K562 (cell line): Measurements from ENCODE around the gene KANK2. TPM values are rescaled to one million over a fixed set of nuclear protein-coding genes. Genes with fewer than 3 reads are reported as not detected.
A peak's percentile ranks its signal among the peaks of the same experiment; 100 is the strongest.

ENCODE experiments used
- ATAC-seq: fragments of 200-7000 bp; cut with Tn5 transposase; 3 replicates; pipeline ENCODE4 v1.9.1; 2020; ENCODE audit warnings: moderate library complexity
- BruUV-seq: library from RNA; stranded (reverse); fragments of 400-500 nt; replicated peaks from 2 replicates; lab custom pipeline; 2021; lab: Mats Ljungman, UMichigan
- CTCF ChIA-PET: fragments of 300-600 bp; formaldehyde crosslinking; extraction: SDS; loops from one replicate; lab custom pipeline; 2021; ENCODE audit warnings: low intra/inter-chr PET ratio; lab: Yijun Ruan, JAX
- POLR2A ChIA-PET: fragments of 300-600, 350-650 bp; sonication (Branson Sonifier 250); formaldehyde crosslinking; extraction: SDS; loops from one replicate; lab custom pipeline; 2021; ENCODE audit warnings: antibody characterized with exemption, inconsistent platforms; lab: Yijun Ruan, JAX
- DNase-seq, 4 experiments: peaks; one replicate each; pipeline versions ENCODE4 v3.0.0 to v3.0.0-alpha.2; 2011 to 2018; ENCODE audit warnings: low spot score in 3 of 4, mixed read lengths in 3 of 4; ENCODE audit errors: extremely low read depth in 1 of 4
- FAIRE-seq: peaks from 2 replicates; lab custom pipeline; 2011; peaks lifted over from hg19 to GRCh38; lab: Jason Lieb, UNC
- H2AFZ ChIP-seq: 2 replicates; pipeline ENCODE4 v1.6.0; 2011; ENCODE audit warnings: low read depth, low read length, control low read depth, inconsistent platforms
- H3K27ac ChIP-seq: fragments of 200-600 bp; 3 replicates; pipeline ENCODE4 v1.8.0; 2011; ENCODE audit warnings: low read depth, mild to moderate bottlenecking, control low read depth, inconsistent platforms, low read length, moderate library complexity, mixed read lengths; ENCODE audit errors: extremely low read depth
- H3K27me3 ChIP-seq, 2 experiments: fragments of 300-600 bp in 1 of 2; 2 replicates in 1 of 2; 3 replicates in 1 of 2; pipeline versions ENCODE4 v1.6.0 to v1.8.0; 2011; ENCODE audit warnings: inconsistent platforms in 2 of 2, low read length in 2 of 2, mild to moderate bottlenecking in 1 of 2, mixed read lengths in 1 of 2, moderate library complexity in 1 of 2; ENCODE audit not compliant: control insufficient read depth in 2 of 2, insufficient read depth in 2 of 2
- H3K36me3 ChIP-seq: fragments of 300-600 bp; 3 replicates; pipeline ENCODE4 v1.8.0; 2011; ENCODE audit warnings: mild to moderate bottlenecking, low read length, inconsistent platforms; ENCODE audit not compliant: control insufficient read depth, insufficient read depth
- H3K4me1 ChIP-seq, 2 experiments: fragments of 200-600 bp in 1 of 2; replicated peaks in 1 of 2; 2 replicates in 1 of 2; 3 replicates in 1 of 2; pipeline versions ENCODE4 v1.5.1 to v1.8.0; 2011; ENCODE audit warnings: inconsistent platforms in 2 of 2, low read length in 2 of 2, mild to moderate bottlenecking in 1 of 2, mixed read lengths in 1 of 2, moderate library complexity in 1 of 2; ENCODE audit not compliant: control insufficient read depth in 2 of 2, insufficient read depth in 2 of 2
- H3K4me2 ChIP-seq: 2 replicates; pipeline ENCODE4 v1.6.1; 2011; ENCODE audit warnings: low read length, control low read depth, inconsistent platforms, mixed read lengths; ENCODE audit not compliant: insufficient read depth
- H3K4me3 ChIP-seq: fragments of 200-600 bp; sonication (generic), shearing (Covaris generic); 2 replicates; pipeline ENCODE4 v1.5.1; 2016; ENCODE audit warnings: control low read depth, inconsistent platforms
- H3K79me2 ChIP-seq: fragments of 200-600 bp; 3 replicates; pipeline ENCODE4 v1.8.0; 2011; ENCODE audit warnings: low read length, inconsistent platforms; ENCODE audit not compliant: control insufficient read depth, insufficient read depth
- H3K9ac ChIP-seq, 2 experiments: 2 replicates each; pipeline versions ENCODE4 v1.6.0 to v1.6.1; 2011; ENCODE audit warnings: low read depth in 2 of 2, low read length in 2 of 2, control low read depth in 1 of 2, inconsistent platforms in 1 of 2, mild to moderate bottlenecking in 1 of 2, mixed read lengths in 1 of 2; ENCODE audit not compliant: insufficient read depth in 1 of 2
- H3K9me1 ChIP-seq: one replicate; pipeline ENCODE4 v1.6.0; 2011; ENCODE audit warnings: inconsistent platforms, mild to moderate bottlenecking, low read length, moderate library complexity; ENCODE audit not compliant: control insufficient read depth, insufficient read depth
- H3K9me3 ChIP-seq: replicated peaks from 2 replicates; pipeline ENCODE4 v1.5.1; 2011; ENCODE audit warnings: low read depth, low read length, inconsistent platforms; ENCODE audit not compliant: control insufficient read depth, insufficient read depth
- H4K20me1 ChIP-seq: replicated peaks from 2 replicates; pipeline ENCODE4 v1.6.1; 2011; ENCODE audit warnings: low read length, inconsistent platforms, mixed read lengths; ENCODE audit not compliant: control insufficient read depth, insufficient read depth
- CLOCK ChIP-seq: fragments of 250-450 bp; sonication (Bioruptor Pico); IDR thresholded peaks from 2 replicates; pipeline ENCODE4 v1.4.0; 2020; ENCODE audit warnings: mild to moderate bottlenecking, moderate library complexity, borderline replicate concordance
- E2F3 ChIP-seq: fragments of 250-450 bp; sonication (Bioruptor Pico); IDR thresholded peaks from 2 replicates; pipeline ENCODE4 v1.4.0; 2020; ENCODE audit warnings: mild to moderate bottlenecking
- JUN ChIP-seq, 2 experiments: sonication (generic) in 1 of 2; formaldehyde crosslinking in 1 of 2; IDR thresholded peaks; 2 replicates each; pipeline versions ENCODE4 v1.6.1 to v1.8.0; 2012 to 2022; ENCODE audit warnings: borderline replicate concordance in 2 of 2, mild to moderate bottlenecking in 2 of 2, improper control_type of control experiment in 1 of 2, low read depth in 1 of 2, low read length in 1 of 2, missing genetic modification reagents in 1 of 2
- SRSF7 ChIP-seq: fragments of 200-400 bp; formaldehyde crosslinking; optimal IDR thresholded peaks from 2 replicates; pipeline ENCODE3; 2017; ENCODE audit warnings: mild to moderate bottlenecking, low read depth, low read length
- XRCC4 ChIP-seq: IDR thresholded peaks from one replicate; pipeline ENCODE4 v1.6.1; 2011; ENCODE audit not compliant: insufficient read depth, insufficient read length; ENCODE audit errors: extremely low read depth
- ZNF280B ChIP-seq: fragments of 250-450 bp; sonication (Bioruptor Pico); IDR thresholded peaks from 2 replicates; pipeline ENCODE4 v1.5.1; 2021; ENCODE audit warnings: mild to moderate bottlenecking
- ZNF407 ChIP-seq: fragments of 450-650 bp; IDR thresholded peaks from 2 replicates; pipeline ENCODE4 v1.6.1; 2016; ENCODE audit warnings: low read depth
- ZNF76 ChIP-seq: fragments of 250-450 bp; sonication (Bioruptor Pico); IDR thresholded peaks from 2 replicates; pipeline ENCODE4 v1.4.0; 2020; ENCODE audit warnings: mild to moderate bottlenecking, moderate library complexity, borderline replicate concordance
- WGBS: fragments of 100-300 bp; shearing (Covaris generic); methylation state at CpG from one replicate; pipeline ENCODE4 v1.1.6; 2016; ENCODE audit warnings: low coverage, mixed read lengths; ENCODE audit not compliant: insufficient coverage; ENCODE audit errors: missing lambda C conversion rate; 5-methylcytosine and 5-hydroxymethylcytosine counted together
- in situ Hi-C: fragments of 300-500 bp; cut with MboI; formaldehyde crosslinking; loops from 4 replicates; pipeline ENCODE4 v1.15.0; 2018; ENCODE audit warnings: inconsistent platforms, mixed read lengths
- intact Hi-C: fragments of 100-400 bp; cut with micrococcal nuclease; formaldehyde crosslinking; loops from 2 replicates; pipeline ENCODE4 v1.14.2; 2022
- polyA plus RNA-seq, 8 experiments: library from polyadenylated mRNA; depleted of rRNA in 4 of 8; stranded (reverse) in 5 of 8; unstranded in 3 of 8; fragments of >200 nt; fragmentation: Nextera tagmentation in 2 of 8; fragmentation: Illumina TruSeq in 1 of 8; extraction: Ambion mirVana in 2 of 8; extraction: Trizol in 1 of 8; gene quantifications; 2 replicates each; pipeline versions ENCODE4 v1.2.1 to v1.2.3, GENCODE V29; 2011 to 2014; ENCODE audit warnings: inconsistent platforms in 1 of 8, missing spikeins in 1 of 8
- total RNA-seq, 7 experiments: library from RNA; depleted of rRNA in 6 of 7; stranded (reverse); fragments of >200 nt in 6 of 7; fragmentation: Illumina TruSeq in 2 of 7; extraction: Trizol in 2 of 7; gene quantifications; 2 replicates each; pipeline versions ENCODE4 v1.2.1 to v1.2.3, GENCODE V29; 2011 to 2021; ENCODE audit warnings: low replicate concordance in 1 of 7

KANK2 gene
- total and polyA plus RNA-seq, 9 of the 15 experiments (the other 6 are each of a cell fraction or from before 2014, with no cell fraction given) = 4.4 to 47.8 (median 21.3) TPM

GRCh38 chr19:11165486-11166030 is 31.8 kb downstream of the KANK2 start:
- WGBS = 84% methylated on average over 11 of the region's 13 CpGs
- TF ChIP-seq ZNF280B = no peak
- no peak for TF ChIP-seq E2F3 (CRISPR knock-in tag)
- TF ChIP-seq JUN (IDR thresholded peaks at IDR 0.05; ENCODE audit: borderline replicate concordance, low read depth, low read length) = no peak
- TF ChIP-seq JUN (CRISPR knock-in tag; IDR thresholded peaks at IDR 0.05; ENCODE audit: borderline replicate concordance) = no peak
- no peak for TF ChIP-seq CLOCK (CRISPR knock-in tag)
- TF ChIP-seq ZNF76 = no peak
- no peak for TF ChIP-seq XRCC4
- no peak for TF ChIP-seq ZNF407
- TF ChIP-seq SRSF7 = no peak

More at GRCh38 chr19:11165486-11166030, 31.8 kb downstream of the KANK2 start:
- ChIA-PET POLR2A (interaction anchor here (0.8 to 1.5 kb wide), 2 partner anchors 13 to 201 kb away, joined by 3 read pairs; no protein-coding TSS in a partner anchor), CTCF (no interaction called here)
- ATAC-seq (no peak), FAIRE-seq (peak; percentile 6), DNase-seq (no peak)
- Histone ChIP-seq H3K27ac (no peak overlapping the region), H3K9ac (no peak overlapping the region), H2AFZ (no peak overlapping the region), H3K4me2 (no peak overlapping the region), H3K4me3 (no peak overlapping the region), H3K9me3 (no peaks in the 10 kb centered on the region), H3K9me1 (no peaks in the 10 kb centered on the region), H3K4me1 (peaks cover 0 to 3% of the 10 kb centered on the region in 2 experiments; a peak in 2 of 5 replicates), H3K36me3 (peaks cover 32% of the 10 kb centered on the region; the same call in 2 of the 3 replicates), H3K79me2 (no peaks in the 10 kb centered on the region), H4K20me1 (no peaks in the 10 kb centered on the region), H3K27me3 (no peaks in the 10 kb centered on the region)
- no TSS peak for BruUV-seq
- in situ Hi-C loops = no loop called here
- intact Hi-C loops = no loop called here
